Stomach (tissue), 4 donors: Measurements from ENCODE around the gene KCNJ18.
"Not testable (repeated sequence)": the region's sequence is repeated elsewhere in the genome, so short reads cannot be mapped to it uniquely, and the experiment has no call there.

Source experiments
- CTCF ChIP-seq, 7 experiments: fragments of 450-650 bp in 4 of 7; fragments of 200-600 bp in 3 of 7; sonication (generic) in 3 of 7; IDR thresholded peaks; one replicate each; pipeline ENCODE4 v1.5.1; 2016 to 2019; ENCODE audit warnings: antibody characterized with exemption in 7 of 7, control low read depth in 2 of 7, mild to moderate bottlenecking in 1 of 7
- EP300 ChIP-seq: sonication (generic); formaldehyde crosslinking; IDR thresholded peaks from one replicate; pipeline ENCODE4 v1.6.1; 2017; ENCODE audit warnings: antibody characterized with exemption
- POLR2A ChIP-seq, 4 donors: fragments of 450-650 bp; IDR thresholded peaks; one replicate each; pipeline ENCODE4 v1.6.1; 2016; ENCODE audit warnings: antibody characterized with exemption in 4 of 4, control low read depth in 2 of 4, mild to moderate bottlenecking in 1 of 4, moderate library complexity in 1 of 4
- POLR2AphosphoS5 ChIP-seq, 3 donors: sonication (generic); formaldehyde crosslinking; IDR thresholded peaks; one replicate each; pipeline ENCODE4 v1.6.1; 2016; ENCODE audit warnings: antibody characterized with exemption in 3 of 3

GRCh38 chr17:21661455-21661854 is 30.9 kb upstream of the KCNJ18 start:
- not testable (repeated sequence) for TF ChIP-seq CTCF (IDR thresholded peaks at IDR 0.05); POLR2A (IDR thresholded peaks at IDR 0.05); EP300; POLR2AphosphoS5 (IDR thresholded peaks at IDR 0.05)
